HL-60 (cell line): ENCODE measurements around the gene CLDN1.

Source experiments
- CTCF ChIP-seq: IDR thresholded peaks from one replicate; pipeline ENCODE4 v1.5.1; 2011; ENCODE audit warnings: low read length, control low read depth, inconsistent platforms; ENCODE audit not compliant: insufficient read depth
- GABPA ChIP-seq: IDR thresholded peaks from 2 replicates; pipeline ENCODE4 v1.6.1; 2012; ENCODE audit warnings: low read depth
- POLR2AphosphoS5 ChIP-seq: IDR thresholded peaks from 2 replicates; pipeline ENCODE4 v1.6.1; 2012; ENCODE audit warnings: low read depth
- REST ChIP-seq: IDR thresholded peaks from 2 replicates; pipeline ENCODE4 v1.6.1; 2012; ENCODE audit warnings: low read depth; ENCODE audit not compliant: insufficient replicate concordance

GRCh38 chr3:190305406-190305805, 16.8 kb downstream of the CLDN1 start:
- TF ChIP-seq CTCF: no peak
- TF ChIP-seq GABPA: no peak
- no peak for TF ChIP-seq POLR2AphosphoS5
- TF ChIP-seq REST: no peak
